H1 (cell line): ENCODE measurements around the gene TEX38. TPM values are rescaled to one million over a fixed set of nuclear protein-coding genes. Genes with fewer than 3 reads are reported as not detected.

Experiments
- CTCF ChIA-PET: fragments of 300-600 bp; sonication (Branson Sonifier 250); formaldehyde crosslinking; loops from one replicate; lab custom pipeline; 2021; ENCODE audit not compliant: partially characterized antibody; lab: Charles Lee
- POLR2A ChIA-PET: fragments of 300-600 bp; sonication (Branson Sonifier 250); formaldehyde crosslinking; loops from one replicate; lab custom pipeline; 2021; ENCODE audit warnings: inconsistent platforms; ENCODE audit not compliant: partially characterized antibody; lab: Charles Lee
- DNase-seq, 2 experiments: peaks; one replicate each; pipeline versions ENCODE4 v3.0.0 to v3.0.0-alpha.2; 2010 to 2022; ENCODE audit warnings: low spot score in 2 of 2, low read depth in 1 of 2, mixed read lengths in 1 of 2
- FAIRE-seq: peaks from 2 replicates; lab custom pipeline; 2011; peaks lifted over from hg19 to GRCh38; lab: Jason Lieb, UNC
- H2AFZ ChIP-seq: 2 replicates; pipeline ENCODE4 v1.8.1; 2012; ENCODE audit warnings: low read length, inconsistent platforms
- H2AK5ac ChIP-seq: 2 replicates; pipeline ENCODE4 v1.6.1; 2013; ENCODE audit warnings: low read depth, low read length
- H2BK120ac ChIP-seq: replicated peaks from 2 replicates; pipeline ENCODE3; 2013; ENCODE audit warnings: low read depth, low read length, inconsistent platforms
- H2BK12ac ChIP-seq: 2 replicates; pipeline ENCODE4 v1.6.1; 2013; ENCODE audit warnings: low read depth, low read length
- H2BK15ac ChIP-seq: 2 replicates; pipeline ENCODE4 v1.6.1; 2013; ENCODE audit warnings: low read length
- H2BK20ac ChIP-seq: 2 replicates; pipeline ENCODE4 v1.6.1; 2013; ENCODE audit warnings: low read length
- H2BK5ac ChIP-seq: 2 replicates; pipeline ENCODE4 v1.6.1; 2013; ENCODE audit warnings: low read depth, low read length
- H3K14ac ChIP-seq: 2 replicates; pipeline ENCODE4 v1.6.1; 2013; ENCODE audit warnings: inconsistent platforms; ENCODE audit not compliant: insufficient read length
- H3K18ac ChIP-seq: 2 replicates; pipeline ENCODE4 v1.6.1; 2013; ENCODE audit warnings: low read length; ENCODE audit errors: extremely low read depth
- H3K23ac ChIP-seq: 2 replicates; pipeline ENCODE4 v1.6.1; 2013; ENCODE audit warnings: inconsistent platforms; ENCODE audit not compliant: insufficient read length
- H3K23me2 ChIP-seq: 2 replicates; pipeline ENCODE4 v1.6.1; 2013; ENCODE audit warnings: low read depth, low read length
- H3K27ac ChIP-seq: 2 replicates; pipeline ENCODE4 v1.6.1; 2011; ENCODE audit warnings: low read depth, low read length, inconsistent platforms
- H3K27me3 ChIP-seq, 4 experiments: replicated peaks in 1 of 4; 1 replicate in 1 of 4; 2 replicates in 3 of 4; pipeline versions ENCODE4 v1.6.1 to v1.8.1; 2011 to 2013; ENCODE audit warnings: low read length in 3 of 4, mild to moderate bottlenecking in 3 of 4, inconsistent platforms in 2 of 4, mixed read lengths in 2 of 4, moderate library complexity in 1 of 4; ENCODE audit not compliant: control insufficient read depth in 3 of 4, insufficient read depth in 3 of 4; ENCODE audit errors: extremely low read depth in 1 of 4
- H3K36me3 ChIP-seq, 4 experiments: 2 replicates each; pipeline versions ENCODE4 v1.6.1 to v1.8.1; 2011 to 2013; ENCODE audit warnings: mild to moderate bottlenecking in 4 of 4, low read length in 3 of 4, moderate library complexity in 2 of 4, control low read depth in 1 of 4, inconsistent platforms in 1 of 4; ENCODE audit not compliant: insufficient read depth in 4 of 4, control insufficient read depth in 2 of 4
- H3K4ac ChIP-seq: replicated peaks from 2 replicates; pipeline ENCODE3; 2013; ENCODE audit warnings: low read length, low read depth, mixed read lengths, inconsistent platforms; ENCODE audit not compliant: insufficient read length
- H3K4me1 ChIP-seq, 4 experiments: replicated peaks in 1 of 4; 1 replicate in 1 of 4; 2 replicates in 3 of 4; pipeline versions ENCODE4 v1.6.1 to v1.8.1; 2011 to 2013; ENCODE audit warnings: low read length in 3 of 4, inconsistent platforms in 2 of 4, mixed read lengths in 1 of 4; ENCODE audit not compliant: insufficient read depth in 4 of 4, control insufficient read depth in 3 of 4
- H3K4me2 ChIP-seq, 2 experiments: 2 replicates each; pipeline versions ENCODE4 v1.6.1 to v1.8.1; 2011 to 2013; ENCODE audit warnings: low read depth in 2 of 2, low read length in 2 of 2, control low read depth in 1 of 2, inconsistent platforms in 1 of 2, mild to moderate bottlenecking in 1 of 2; ENCODE audit not compliant: insufficient read depth in 1 of 2
- H3K4me3 ChIP-seq, 4 experiments: fragments of 200-600, 300-600 bp in 1 of 4; sonication (generic), shearing (Covaris generic), sonication (Bioruptor Twin) in 1 of 4; 2 replicates each; pipeline versions ENCODE4 v1.5.1 to v1.8.1; 2011 to 2016; ENCODE audit warnings: low read length in 4 of 4, low read depth in 3 of 4, control low read depth in 2 of 4, inconsistent platforms in 2 of 4, mild to moderate bottlenecking in 2 of 4, mixed read lengths in 1 of 4, moderate library complexity in 1 of 4; ENCODE audit not compliant: insufficient read depth in 2 of 4; ENCODE audit errors: extremely low read depth in 1 of 4
- H3K56ac ChIP-seq: replicated peaks from 2 replicates; pipeline ENCODE3; 2013; ENCODE audit warnings: low read depth, mild to moderate bottlenecking, mixed read lengths, low read length, inconsistent platforms; ENCODE audit not compliant: insufficient read length
- H3K79me1 ChIP-seq: 2 replicates; pipeline ENCODE4 v1.6.1; 2013; ENCODE audit warnings: low read depth, low read length, control low read depth
- H3K79me2 ChIP-seq, 2 experiments: 2 replicates each; pipeline versions ENCODE4 v1.6.1 to v1.8.1; 2012 to 2013; ENCODE audit warnings: low read length in 2 of 2, mild to moderate bottlenecking in 2 of 2, inconsistent platforms in 1 of 2; ENCODE audit not compliant: insufficient read depth in 2 of 2, control insufficient read depth in 1 of 2
- H3K9ac ChIP-seq, 4 experiments: replicated peaks in 1 of 4; 1 replicate in 1 of 4; 2 replicates in 3 of 4; pipeline versions ENCODE4 v1.6.1 to v1.8.1; 2011 to 2013; ENCODE audit warnings: low read depth in 3 of 4, low read length in 3 of 4, control low read depth in 2 of 4, mild to moderate bottlenecking in 2 of 4, moderate library complexity in 2 of 4, inconsistent platforms in 1 of 4; ENCODE audit errors: extremely low read depth in 1 of 4
- H3K9me3 ChIP-seq, 2 experiments: 2 replicates each; pipeline versions ENCODE4 v1.6.1 to v1.8.1; 2012 to 2013; ENCODE audit warnings: mild to moderate bottlenecking in 2 of 2, moderate library complexity in 2 of 2, control low read depth in 1 of 2, inconsistent platforms in 1 of 2, low read depth in 1 of 2, low read length in 1 of 2, mixed read lengths in 1 of 2; ENCODE audit not compliant: insufficient read depth in 2 of 2
- H4K20me1 ChIP-seq, 2 experiments: replicated peaks in 1 of 2; 2 replicates each; pipeline versions ENCODE3 to v1.8.1; 2011 to 2013; ENCODE audit warnings: inconsistent platforms in 2 of 2, low read length in 2 of 2, mild to moderate bottlenecking in 1 of 2; ENCODE audit not compliant: insufficient read depth in 2 of 2, control insufficient read depth in 1 of 2
- H4K5ac ChIP-seq: 2 replicates; pipeline ENCODE4 v1.6.1; 2013; ENCODE audit warnings: low read length, low read depth, mixed read lengths, inconsistent platforms; ENCODE audit not compliant: insufficient read length
- H4K8ac ChIP-seq: 2 replicates; pipeline ENCODE4 v1.8.0; 2013; ENCODE audit warnings: mild to moderate bottlenecking, moderate library complexity, low read length, inconsistent platforms; ENCODE audit not compliant: insufficient read depth; ENCODE audit errors: extremely low read depth
- H4K91ac ChIP-seq: replicated peaks from 2 replicates; pipeline ENCODE3; 2013; ENCODE audit warnings: low read length, mixed read lengths, inconsistent platforms; ENCODE audit not compliant: insufficient read length
- BACH1 ChIP-seq: IDR thresholded peaks from 2 replicates; pipeline ENCODE4 v1.6.1; 2012; ENCODE audit warnings: low read length, improper control_type of control experiment
- BRCA1 ChIP-seq: IDR thresholded peaks from 2 replicates; pipeline ENCODE4 v1.6.1; 2012; ENCODE audit warnings: low read depth, low read length, improper control_type of control experiment
- CTBP2 ChIP-seq: IDR thresholded peaks from 2 replicates; pipeline ENCODE4 v1.7.0; 2011; ENCODE audit warnings: borderline replicate concordance, mild to moderate bottlenecking, moderate library complexity, mixed read lengths, low read length; ENCODE audit not compliant: insufficient read depth, insufficient read length
- EGR1 ChIP-seq: IDR thresholded peaks from 2 replicates; pipeline ENCODE4 v1.6.1; 2011; ENCODE audit warnings: low read depth, low read length, borderline replicate concordance
- FOSL1 ChIP-seq: IDR thresholded peaks from 2 replicates; pipeline ENCODE4 v1.6.1; 2011; ENCODE audit warnings: mild to moderate bottlenecking, low read depth, low read length, moderate library complexity; ENCODE audit not compliant: insufficient read depth
- KDM4A ChIP-seq: IDR thresholded peaks from one replicate; pipeline ENCODE4 v1.7.1; 2012; ENCODE audit warnings: low read depth, mild to moderate bottlenecking, moderate library complexity, low read length, inconsistent platforms; ENCODE audit not compliant: severe bottlenecking
- MAFK ChIP-seq: IDR thresholded peaks from 2 replicates; pipeline ENCODE4 v1.6.1; 2012; ENCODE audit warnings: low read depth, mild to moderate bottlenecking, improper control_type of control experiment, low read length
- NRF1 ChIP-seq: IDR thresholded peaks from 2 replicates; pipeline ENCODE4 v1.6.1; 2011; ENCODE audit warnings: mild to moderate bottlenecking, low read depth, low read length, improper control_type of control experiment
- POU5F1 ChIP-seq: IDR thresholded peaks from 2 replicates; pipeline ENCODE4 v1.6.1; 2011; ENCODE audit warnings: low read depth, mild to moderate bottlenecking, low read length, moderate library complexity
- RXRA ChIP-seq: IDR thresholded peaks from 2 replicates; pipeline ENCODE4 v1.6.1; 2011; ENCODE audit warnings: low read depth, mild to moderate bottlenecking, low read length, moderate library complexity; ENCODE audit not compliant: insufficient read depth
- SIX5 ChIP-seq: IDR thresholded peaks from 2 replicates; pipeline ENCODE4 v1.6.1; 2011; ENCODE audit warnings: mild to moderate bottlenecking, low read depth, low read length
- TBP ChIP-seq: IDR thresholded peaks from 2 replicates; pipeline ENCODE4 v1.6.1; 2011; ENCODE audit warnings: low read depth, low read length, improper control_type of control experiment
- WGBS, 2 experiments: shearing (Covaris generic) in 1 of 2; methylation state at CpG; one replicate each; pipeline versions ENCODE4 v1.1.6 to v1.1.7; 2013 to 2015; ENCODE audit warnings: low lambda C conversion rate in 2 of 2, mixed read lengths in 2 of 2, inconsistent platforms in 1 of 2, low coverage in 1 of 2, missing lambda C conversion rate in 1 of 2; ENCODE audit not compliant: insufficient replicate concordance in 2 of 2, insufficient coverage in 1 of 2, insufficient read length in 1 of 2; ENCODE audit errors: extremely low coverage in 1 of 2, missing lambda C conversion rate in 1 of 2; 5-methylcytosine and 5-hydroxymethylcytosine counted together
- polyA plus RNA-seq, 7 experiments: library from polyadenylated mRNA; depleted of rRNA in 3 of 7; stranded (reverse) in 5 of 7; unstranded in 2 of 7; fragments of >200 nt in 5 of 7; fragments of 200-250 nt in 2 of 7; gene quantifications; 1 replicate in 5 of 7; 2 replicates in 1 of 7; 4 replicates in 1 of 7; pipeline versions ENCODE4 v1.2.1 to v1.2.3, GENCODE V29; 2011 to 2013; ENCODE audit warnings: missing spikeins in 2 of 7, mixed read lengths in 2 of 7
- total RNA-seq: library from RNA; stranded (reverse); fragmentation: NEBNext Ultra II Directional; extraction: Animal tissue kit (Norgen Biotek cat#: 25700); gene quantifications from 2 replicates; pipeline ENCODE4 v1.2.1, GENCODE V29; 2021

The TEX38 gene
- total and polyA plus RNA-seq, 2 of the 8 experiments (the other 6 are each of a cell fraction or from before 2014, with no cell fraction given) = 0.33 TPM; not detected in 1

GRCh38 chr1:46703927-46704641 lies 32.4 kb downstream of the TEX38 start:
- Histone ChIP-seq H3K18ac (no peak overlapping the region), H4K91ac (no peak overlapping the region), H3K9me3 (no peaks in the 10 kb centered on the region), H2BK5ac (no peak overlapping the region), H3K4ac (no peak overlapping the region), H3K9ac (no peak overlapping the region), H4K20me1 (peaks cover 2 to 3% of the 10 kb centered on the region in 2 experiments), H3K4me2 (no peak overlapping the region), H3K14ac (no peak overlapping the region), H3K23me2 (no peaks in the 10 kb centered on the region), H2BK120ac (no peak overlapping the region), H2BK15ac (no peak overlapping the region), H3K79me2 (no peaks in the 10 kb centered on the region), H3K79me1 (no peaks in the 10 kb centered on the region), H2AFZ (no peak overlapping the region), H2BK12ac (no peak overlapping the region), H3K4me1 (no peaks in the 10 kb centered on the region), H3K27ac (no peak overlapping the region), H3K56ac (no peak overlapping the region), H2BK20ac (no peak overlapping the region), H3K23ac (no peak overlapping the region), H3K36me3 (peaks cover 5 to 47% (median 27%) of the 10 kb centered on the region in 4 experiments), H3K27me3 (no peaks in the 10 kb centered on the region), H2AK5ac (no peak overlapping the region), H4K5ac (no peak overlapping the region), H3K4me3 (no peak overlapping the region), H4K8ac (no peak overlapping the region)
- WGBS, 2 experiments = 71% methylated on average over 3 of the region's 3 CpGs; no CpG with 5 or more reads in 1 of the 2 experiments
- DNase-seq = no peak
- ChIA-PET POLR2A (interaction anchor here (0.7 kb wide), 1 partner anchor 141 kb away, joined by 4 read pairs; no protein-coding TSS in a partner anchor), CTCF (interaction anchor here (0.6 to 1.0 kb wide), 2 partner anchors 13 to 91 kb away, joined by 3 to 4 read pairs; no protein-coding TSS in a partner anchor)
- TF ChIP-seq RXRA (no peak), BACH1 (no peak), KDM4A (no peak), TBP (no peak), MAFK (no peak), EGR1 (no peak), POU5F1 (no peak), BRCA1 (no peak), SIX5 (no peak), CTBP2 (no peak), FOSL1 (no peak), NRF1 (no peak)
- FAIRE-seq = no peak
